Measurements from ENCODE around the gene TMEM271. TPM values are rescaled to one million over a fixed set of nuclear protein-coding genes. Genes with fewer than 3 reads are reported as not detected.

The TMEM271 gene
- total RNA-seq, 1 experiment from 2014 or later, result not detected

DNA sequence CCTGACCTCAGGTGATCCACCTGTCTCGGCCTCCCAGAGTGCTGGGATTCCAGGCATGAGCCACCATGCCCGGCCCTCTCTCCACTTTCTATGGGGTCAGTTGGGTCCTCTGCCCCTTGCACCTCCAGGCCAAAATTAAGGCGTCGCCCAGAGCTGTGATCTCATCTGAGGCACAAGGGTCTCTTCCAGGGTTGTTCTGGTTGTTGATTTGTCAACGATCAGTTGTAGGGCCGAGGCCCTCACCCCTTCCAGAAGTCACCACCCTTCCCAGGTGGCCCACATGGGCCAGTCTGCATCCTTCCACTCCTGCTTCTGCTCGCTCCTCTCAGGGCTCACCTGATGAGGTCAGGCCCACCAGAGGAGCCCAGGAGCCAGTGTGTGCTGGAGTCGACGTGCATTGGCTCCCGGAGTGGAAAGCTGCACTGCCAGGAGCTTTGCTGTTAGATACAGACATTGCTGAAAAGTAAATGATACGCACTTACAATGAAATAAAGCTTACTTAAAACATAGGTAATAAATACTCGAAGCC is 14.3 kb upstream of the TMEM271 start:
- Histone ChIP-seq H3K27me3 (replicated peaks; ENCODE audit: control insufficient read depth, insufficient read depth, low read length) (no peaks in the 10 kb centered on the region; the same call in 1 of the 2 replicates), H3K4me3 (ENCODE audit: low read depth, low read length) (no peak overlapping the region), H3K9me3 (no peaks in the 10 kb centered on the region), H3K4me1 (no peaks in the 10 kb centered on the region), H3K36me3 (ENCODE audit: control insufficient read depth, insufficient read depth, low read length) (no peaks in the 10 kb centered on the region)
- POLR2A ChIA-PET, result no interaction called here
- Mint-ChIP-seq H3K4me3 (ENCODE audit: unreplicated experiment) (no peak overlapping the region), H3K27me3 (ENCODE audit: insufficient read depth, unreplicated experiment) (no peaks in the 10 kb centered on the region), H3K36me3 (ENCODE audit: insufficient read depth, unreplicated experiment) (no peaks in the 10 kb centered on the region), H3K4me1 (ENCODE audit: low read depth, unreplicated experiment) (no peaks in the 10 kb centered on the region), H3K9me3 (ENCODE audit: unreplicated experiment) (peaks cover 12% of the 10 kb centered on the region), H3K27ac (ENCODE audit: unreplicated experiment) (no peak overlapping the region)
- TF ChIP-seq, protein P1, sequence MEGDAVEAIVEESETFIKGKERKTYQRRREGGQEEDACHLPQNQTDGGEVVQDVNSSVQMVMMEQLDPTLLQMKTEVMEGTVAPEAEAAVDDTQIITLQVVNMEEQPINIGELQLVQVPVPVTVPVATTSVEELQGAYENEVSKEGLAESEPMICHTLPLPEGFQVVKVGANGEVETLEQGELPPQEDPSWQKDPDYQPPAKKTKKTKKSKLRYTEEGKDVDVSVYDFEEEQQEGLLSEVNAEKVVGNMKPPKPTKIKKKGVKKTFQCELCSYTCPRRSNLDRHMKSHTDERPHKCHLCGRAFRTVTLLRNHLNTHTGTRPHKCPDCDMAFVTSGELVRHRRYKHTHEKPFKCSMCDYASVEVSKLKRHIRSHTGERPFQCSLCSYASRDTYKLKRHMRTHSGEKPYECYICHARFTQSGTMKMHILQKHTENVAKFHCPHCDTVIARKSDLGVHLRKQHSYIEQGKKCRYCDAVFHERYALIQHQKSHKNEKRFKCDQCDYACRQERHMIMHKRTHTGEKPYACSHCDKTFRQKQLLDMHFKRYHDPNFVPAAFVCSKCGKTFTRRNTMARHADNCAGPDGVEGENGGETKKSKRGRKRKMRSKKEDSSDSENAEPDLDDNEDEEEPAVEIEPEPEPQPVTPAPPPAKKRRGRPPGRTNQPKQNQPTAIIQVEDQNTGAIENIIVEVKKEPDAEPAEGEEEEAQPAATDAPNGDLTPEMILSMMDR (IDR thresholded peaks at IDR 0.05; ENCODE audit: insufficient read depth in 1 of 2, low read depth in 1 of 2, low read length in 1 of 2, severe bottlenecking in 1 of 2, unreplicated experiment in 1 of 2), result no peak
- intact Hi-C loops (cut with micrococcal nuclease; ENCODE audit: unreplicated experiment), result no loop called here
- CTCF ChIA-PET, result no interaction called here
- no TSS peak for BruUV-seq (replicated peaks)
- DNase-seq, result no peak

DNA sequence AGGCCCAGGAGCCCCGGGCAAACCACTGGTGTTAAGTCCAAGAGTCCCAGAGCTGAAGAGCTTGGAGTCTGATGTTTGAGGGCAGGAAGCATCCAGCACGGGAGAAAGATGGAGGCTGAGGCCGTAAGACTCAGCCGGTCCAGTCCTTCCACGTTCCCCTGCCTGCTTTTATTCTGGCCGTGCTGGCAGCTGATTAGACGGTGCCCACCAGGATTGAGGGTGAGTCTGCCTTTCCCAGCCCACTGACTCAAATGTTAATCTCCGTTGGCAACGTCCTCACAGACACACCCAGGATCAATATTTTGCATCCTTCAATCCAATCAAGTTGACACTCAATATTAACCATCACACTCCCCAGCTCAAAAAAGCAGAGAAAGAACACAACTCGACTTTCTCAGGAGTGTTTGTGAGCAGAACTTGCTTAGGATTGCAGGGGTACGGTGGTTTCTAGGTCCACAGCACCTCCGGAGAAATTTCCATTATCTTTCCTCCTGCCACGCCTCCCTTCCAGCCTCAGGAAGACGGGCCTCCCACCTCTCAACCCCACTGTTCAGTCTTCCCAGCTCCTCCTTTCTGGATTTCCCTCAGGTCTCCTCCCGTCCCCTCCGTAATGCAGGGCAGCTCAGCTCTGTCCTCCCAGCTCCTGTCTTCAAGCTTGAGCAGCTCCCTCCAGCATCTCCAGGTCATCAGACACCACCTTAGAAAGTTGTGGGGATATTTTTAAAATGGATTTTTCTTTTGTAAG is 13.3 kb upstream of the TMEM271 start:
- POLR2A ChIA-PET, result no interaction called here
- Histone ChIP-seq H3K36me3 (ENCODE audit: control insufficient read depth, insufficient read depth, low read length) (no peaks in the 10 kb centered on the region), H3K27me3 (replicated peaks; ENCODE audit: control insufficient read depth, insufficient read depth, low read length) (no peaks in the 10 kb centered on the region; the same call in 1 of the 2 replicates), H3K4me1 (no peaks in the 10 kb centered on the region), H3K4me3 (ENCODE audit: low read depth, low read length) (no peak overlapping the region), H3K9me3 (peaks cover 2% of the 10 kb centered on the region; the same call in 1 of the 2 replicates)
- Mint-ChIP-seq H3K36me3 (ENCODE audit: insufficient read depth, unreplicated experiment) (no peaks in the 10 kb centered on the region), H3K4me1 (ENCODE audit: low read depth, unreplicated experiment) (no peaks in the 10 kb centered on the region), H3K4me3 (ENCODE audit: unreplicated experiment) (no peak overlapping the region), H3K9me3 (ENCODE audit: unreplicated experiment) (peaks cover 3% of the 10 kb centered on the region), H3K27ac (ENCODE audit: unreplicated experiment) (no peak overlapping the region), H3K27me3 (ENCODE audit: insufficient read depth, unreplicated experiment) (no peaks in the 10 kb centered on the region)
- BruUV-seq (replicated peaks), result no TSS peak
- CTCF ChIA-PET, result interaction anchor here (0.7 kb wide), 1 partner anchor 116 kb away, joined by 3 read pairs; no protein-coding TSS in a partner anchor
- DNase-seq, result no peak
- TF ChIP-seq, protein P1 (IDR thresholded peaks at IDR 0.05; ENCODE audit: insufficient read depth in 1 of 2, low read depth in 1 of 2, low read length in 1 of 2, severe bottlenecking in 1 of 2, unreplicated experiment in 1 of 2), result no peak
- intact Hi-C loops (cut with micrococcal nuclease; ENCODE audit: unreplicated experiment), result no loop called here

DNA sequence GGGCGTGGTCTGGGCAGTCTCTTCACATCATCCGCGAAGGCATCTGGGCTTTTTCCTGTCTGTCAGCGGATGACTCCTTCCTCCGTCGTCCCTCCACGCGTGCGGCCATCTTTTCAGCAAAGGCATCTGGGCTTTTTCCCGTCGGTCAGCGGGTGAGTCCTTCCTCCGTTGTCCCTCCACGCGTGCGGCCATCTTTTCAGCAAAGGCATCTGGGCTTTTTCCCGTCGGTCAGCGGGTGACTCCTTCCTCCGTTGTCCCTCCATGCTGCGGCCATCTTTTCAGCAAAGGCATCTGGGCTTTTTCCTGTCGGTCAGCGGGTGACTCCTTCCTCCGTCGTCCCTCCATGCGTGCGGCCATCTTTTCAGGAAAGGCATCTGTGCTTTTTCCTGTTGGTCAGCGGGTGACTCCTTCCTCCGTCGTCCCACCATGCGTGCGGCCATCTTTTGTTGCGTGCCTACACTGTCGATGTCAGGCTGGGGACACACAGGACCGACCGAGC is 12.3 kb upstream of the TMEM271 start:
- TF ChIP-seq, protein P1 (IDR thresholded peaks at IDR 0.05; ENCODE audit: insufficient read depth in 1 of 2, low read depth in 1 of 2, low read length in 1 of 2, severe bottlenecking in 1 of 2, unreplicated experiment in 1 of 2), result no peak
- H3K27ac Mint-ChIP-seq (ENCODE audit: unreplicated experiment), result no peak overlapping the region

More for the DNA sequence above, 12.3 kb upstream of the TMEM271 start:
- DNase-seq, result no peak
- H3K36me3 ChIP-seq (ENCODE audit: control insufficient read depth, insufficient read depth, low read length), result no peaks in the 10 kb centered on the region
- ChIA-PET POLR2A (no interaction called here), CTCF (no interaction called here)
- Mint-ChIP-seq H3K36me3 (ENCODE audit: insufficient read depth, unreplicated experiment) (no peaks in the 10 kb centered on the region), H3K27me3 (ENCODE audit: insufficient read depth, unreplicated experiment) (no peaks in the 10 kb centered on the region), H3K4me3 (ENCODE audit: unreplicated experiment) (no peak overlapping the region), H3K9me3 (ENCODE audit: unreplicated experiment) (no peaks in the 10 kb centered on the region), H3K4me1 (ENCODE audit: low read depth, unreplicated experiment) (no peaks in the 10 kb centered on the region)
- BruUV-seq (replicated peaks), result no TSS peak
- H3K27me3 ChIP-seq (replicated peaks; ENCODE audit: control insufficient read depth, insufficient read depth, low read length), result no peaks in the 10 kb centered on the region; the same call in 1 of the 2 replicates
- peaks cover 5% of the 10 kb centered on the region; the same call in 1 of the 2 replicates for H3K9me3 ChIP-seq
- H3K4me3 ChIP-seq (ENCODE audit: low read depth, low read length), result no peak overlapping the region
- intact Hi-C loops (cut with micrococcal nuclease; ENCODE audit: unreplicated experiment), result no loop called here
- H3K4me1 ChIP-seq, result no peaks in the 10 kb centered on the region
